Tibial artery (tissue), 4 donors: ENCODE data around the gene TSEN54.
A peak's percentile ranks its signal among the peaks of the same experiment; 100 is the strongest.

Experiments
- DNase-seq, 2 donors: peaks; one replicate each; pipeline ENCODE4 v3.0.0-alpha.2; 2019
- H3K27ac ChIP-seq, 2 donors: fragments of 200-600 bp; sonication (generic) in 1 of 2; 1 replicate in 1 of 2; 2 replicates in 1 of 2; pipeline ENCODE4 v1.5.1; 2018 to 2019; ENCODE audit warnings: mild to moderate bottlenecking in 1 of 2
- H3K27me3 ChIP-seq, 2 donors: fragments of 200-600 bp; sonication (generic) in 1 of 2; one replicate each; pipeline versions ENCODE4 v1.5.1 to v1.6.0; 2016 to 2019
- H3K36me3 ChIP-seq, 3 donors: fragments of 200-600 bp; sonication (generic) in 2 of 3; one replicate each; pipeline ENCODE4 v1.5.1; 2016 to 2019; ENCODE audit warnings: mild to moderate bottlenecking in 2 of 3
- H3K4me1 ChIP-seq, 4 donors: fragments of 200-600 bp; sonication (generic) in 2 of 4; 1 replicate in 3 of 4; 2 replicates in 1 of 4; pipeline ENCODE4 v1.5.1; 2016 to 2019
- H3K4me3 ChIP-seq, 2 donors: fragments of 200-600 bp; sonication (generic) in 1 of 2; 1 replicate in 1 of 2; 2 replicates in 1 of 2; pipeline ENCODE4 v1.5.1; 2018 to 2019; ENCODE audit warnings: mild to moderate bottlenecking in 2 of 2
- H3K9me3 ChIP-seq, 3 donors: fragments of 200-600 bp; sonication (generic) in 1 of 3; one replicate each; pipeline ENCODE4 v1.5.1; 2016 to 2019
- CTCF ChIP-seq, 2 experiments: fragments of 200-600 bp in 1 of 2; fragments of 450-650 bp in 1 of 2; IDR thresholded peaks; one replicate each; pipeline ENCODE4 v1.5.1; 2017 to 2019; ENCODE audit warnings: antibody characterized with exemption in 2 of 2, mild to moderate bottlenecking in 1 of 2, moderate library complexity in 1 of 2
- intact Hi-C: fragments of 100-400 bp; cut with DNase I; formaldehyde crosslinking; loops from one replicate; pipeline ENCODE4 v1.15.0; 2023; ENCODE audit warnings: low total_unique reads

TSEN54 gene

DNA sequence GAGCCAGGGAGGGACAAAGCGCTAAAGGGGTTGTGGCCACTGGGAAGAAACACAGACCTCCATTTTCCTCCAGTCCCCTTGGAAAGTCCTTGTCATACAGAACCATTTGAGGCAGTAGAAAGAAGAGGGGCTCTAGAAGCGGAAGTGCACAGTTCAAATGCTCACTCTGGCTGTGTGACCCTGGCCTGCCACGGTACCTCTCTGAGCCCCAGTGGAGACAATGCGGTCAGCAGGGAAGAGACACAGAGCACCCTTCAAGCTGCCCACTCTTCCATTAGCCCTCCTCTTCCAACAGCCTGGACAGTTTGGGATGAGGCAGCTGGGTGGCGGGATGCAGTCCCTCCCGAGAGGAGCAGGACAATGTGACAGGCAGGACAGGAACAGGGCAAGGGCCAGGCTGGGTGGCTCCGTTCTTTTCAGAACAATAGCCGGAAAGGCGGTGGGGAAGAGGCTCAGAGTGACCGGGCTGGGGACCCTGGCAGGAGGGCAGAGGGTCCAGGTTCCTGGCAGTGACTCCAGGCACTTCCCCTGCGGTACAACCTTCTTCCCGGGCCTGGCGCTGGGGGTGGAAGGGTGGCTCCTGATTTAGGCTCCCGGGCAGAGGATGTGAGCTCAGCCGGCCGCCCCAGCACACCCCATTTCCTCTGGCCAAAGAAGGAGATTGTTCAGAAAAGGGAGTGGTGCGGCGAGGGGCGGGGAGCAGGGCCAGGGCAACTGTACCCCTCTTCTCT, 6.6 kb upstream of the TSEN54 start:
- intact Hi-C loops = loop anchor here (10.0 kb wide), 1 partner anchor 1225 kb away; the partner anchor contains the start of genes MFSD11 and SRSF2
- Histone ChIP-seq H3K4me1 (peaks cover 0 to 67% (median 59%) of the 10 kb centered on the region in 4 donors), H3K36me3 (peaks cover 7 to 56% (median 26%) of the 10 kb centered on the region in 3 donors), H3K9me3 (no peaks in the 10 kb centered on the region), H3K27me3 (no peaks in the 10 kb centered on the region), H3K27ac (peak overlapping the region; percentile 48 to 93), H3K4me3 (no peak overlapping the region)
- DNase-seq = no peak
- TF ChIP-seq CTCF (IDR thresholded peaks at IDR 0.05) = no peak

DNA sequence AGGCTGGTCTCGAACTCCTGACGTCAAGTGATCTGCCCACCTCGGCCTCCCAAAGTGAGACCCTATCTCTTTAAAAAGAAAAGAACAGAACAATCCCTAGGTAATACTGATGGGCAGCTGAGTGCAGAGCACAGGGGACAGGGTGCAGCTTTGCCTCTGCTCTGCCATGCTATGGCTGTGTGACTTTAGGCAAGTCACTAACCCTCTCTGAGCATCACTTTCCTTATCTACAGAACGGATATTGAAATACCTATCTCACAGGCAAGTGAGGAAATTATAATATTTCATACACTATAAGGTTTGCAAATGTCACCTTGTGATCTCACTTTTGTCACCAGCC, 5.1 kb upstream of the TSEN54 start:
- TF ChIP-seq CTCF (IDR thresholded peaks at IDR 0.05) = no peak
- Histone ChIP-seq H3K4me3 (peak overlapping the region in 1 of 2 donors; percentile 97), H3K4me1 (peaks cover 0 to 71% (median 59%) of the 10 kb centered on the region in 4 donors)

GRCh38 chr17:75511610-75512575, 4.4 kb upstream of the TSEN54 start:
- H3K9me3 ChIP-seq = no peaks in the 10 kb centered on the region
- no peak for TF ChIP-seq CTCF (IDR thresholded peaks at IDR 0.05)
- no peak for DNase-seq
- intact Hi-C loops = loop anchor here (10.0 kb wide), 1 partner anchor 1223 kb away; the partner anchor contains the start of genes MFSD11 and SRSF2
- peak overlapping the region; percentile 87 to 93 for H3K27ac ChIP-seq
- H3K27me3 ChIP-seq = no peaks in the 10 kb centered on the region
- H3K36me3 ChIP-seq = peaks cover 0 to 34% (median 4%) of the 10 kb centered on the region in 3 donors
- H3K4me1 ChIP-seq = peaks cover 0 to 73% (median 61%) of the 10 kb centered on the region in 4 donors
- peak overlapping the region; percentile 10 to 97 for H3K4me3 ChIP-seq

More for the DNA sequence above, 5.1 kb upstream of the TSEN54 start:
- Histone ChIP-seq H3K27me3 (no peaks in the 10 kb centered on the region), H3K27ac (peak overlapping the region; percentile 87 to 93), H3K36me3 (peaks cover 2 to 40% (median 10%) of the 10 kb centered on the region in 3 donors), H3K9me3 (no peaks in the 10 kb centered on the region)
- intact Hi-C loops = loop anchor here (10.0 kb wide), 1 partner anchor 1224 kb away; the partner anchor contains the start of genes MFSD11 and SRSF2
- no peak for DNase-seq

- Histone ChIP-seq H3K4me1 (peaks cover 0 to 80% (median 69%) of the 10 kb centered on the region in 4 donors), H3K4me3 (peak overlapping the region; percentile 83 to 97), H3K9me3 (no peaks in the 10 kb centered on the region), H3K27ac (peak overlapping the region; percentile 87 to 93), H3K36me3 (peaks cover 0 to 22% (median 0%) of the 10 kb centered on the region in 3 donors), H3K27me3 (no peaks in the 10 kb centered on the region)
- TF ChIP-seq CTCF (IDR thresholded peaks at IDR 0.05) = no peak
- DNase-seq = no peak
- intact Hi-C loops = loop anchor here (10.0 kb wide), 1 partner anchor 1222 kb away; the partner anchor contains the start of genes MFSD11 and SRSF2
Observed at GRCh38 chr17:75512926-75513640, 3.2 kb upstream of the TSEN54 start.

DNA sequence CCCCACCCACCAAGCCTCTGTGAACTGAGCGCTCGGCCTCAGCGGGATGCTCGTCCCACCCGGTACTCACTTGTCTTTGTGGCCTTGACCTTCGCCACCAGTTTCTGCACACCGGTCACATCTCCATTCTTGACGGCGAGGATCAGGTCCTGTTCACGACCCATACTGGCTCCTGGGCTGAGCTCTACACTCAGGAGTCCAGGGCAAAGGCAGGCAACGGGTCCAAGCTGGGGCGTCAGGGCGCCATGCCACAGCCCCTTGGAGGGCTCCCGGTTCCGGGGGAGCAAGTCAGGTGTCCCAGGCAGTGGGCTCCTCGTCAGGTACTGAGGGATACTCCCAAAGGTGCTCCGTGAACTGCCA, 2.7 kb upstream of the TSEN54 start:
- H3K27me3 ChIP-seq = no peaks in the 10 kb centered on the region
- peaks cover 0 to 76% (median 66%) of the 10 kb centered on the region in 4 donors for H3K4me1 ChIP-seq
- no peaks in the 10 kb centered on the region for H3K9me3 ChIP-seq
- DNase-seq = no peak
- H3K4me3 ChIP-seq = peak overlapping the region; percentile 83 to 97
- peaks cover 0 to 17% (median 0%) of the 10 kb centered on the region in 3 donors for H3K36me3 ChIP-seq
- H3K27ac ChIP-seq = peak overlapping the region; percentile 87 to 93
- TF ChIP-seq CTCF (IDR thresholded peaks at IDR 0.05) = no peak
- intact Hi-C loops = loop anchor here (10.0 kb wide), 1 partner anchor 1221 kb away; the partner anchor contains the start of genes MFSD11 and SRSF2
